Nephron (organoid): Measurements from ENCODE around the gene PDCD2L.

Experiments
- H3K27ac Mint-ChIP-seq, 3 experiments: 2 replicates each; pipeline ENCODE4 v1.8.0; 2020; ENCODE audit warnings: mixed read lengths in 3 of 3, mild to moderate bottlenecking in 2 of 3, moderate library complexity in 1 of 3
- H3K27me3 Mint-ChIP-seq: 2 replicates; pipeline ENCODE4 v1.8.0; 2021; ENCODE audit warnings: low read depth, mild to moderate bottlenecking, moderate library complexity, mixed read lengths
- H3K36me3 Mint-ChIP-seq: 2 replicates; pipeline ENCODE4 v1.8.0; 2020; ENCODE audit warnings: low read depth, mixed read lengths
- H3K4me1 Mint-ChIP-seq: 2 replicates; pipeline ENCODE4 v1.8.0; 2020; ENCODE audit warnings: mixed read lengths
- H3K4me3 Mint-ChIP-seq, 3 experiments: 2 replicates each; pipeline ENCODE4 v1.8.0; 2020; ENCODE audit warnings: mild to moderate bottlenecking in 3 of 3, mixed read lengths in 3 of 3, moderate library complexity in 2 of 3
- H3K9me3 Mint-ChIP-seq: 2 replicates; pipeline ENCODE4 v1.8.0; 2020; ENCODE audit warnings: mixed read lengths
- TF ChIP-seq, protein P1 (sequence below), 3 experiments: fragments of 200-600 bp; sonication (generic); IDR thresholded peaks; one replicate each; pipeline ENCODE4 v1.5.0; 2021; ENCODE audit warnings: antibody characterized with exemption in 3 of 3; ENCODE audit not compliant: unreplicated experiment in 3 of 3

PDCD2L gene

DNA sequence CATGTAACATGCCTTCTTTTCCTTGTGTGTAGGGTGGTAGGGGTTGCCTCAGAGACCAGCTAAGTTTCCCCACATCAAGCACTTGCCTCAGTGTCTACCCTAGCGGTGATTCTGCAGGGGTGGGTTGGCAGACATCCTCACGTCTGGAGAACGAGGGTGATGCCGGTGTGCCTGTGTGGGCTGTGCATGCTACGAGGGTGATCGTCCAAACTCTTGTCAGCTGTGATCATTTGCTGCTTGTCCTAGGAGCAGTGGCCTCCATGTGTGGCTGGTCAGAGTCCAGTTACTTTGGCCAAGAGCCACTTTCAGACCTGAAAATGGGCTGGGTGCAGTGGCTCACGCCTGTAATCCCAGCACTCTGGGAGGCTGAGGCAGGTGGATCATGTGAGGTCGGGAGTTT is 34.1 kb upstream of the PDCD2L start:
- TF ChIP-seq, protein P1, sequence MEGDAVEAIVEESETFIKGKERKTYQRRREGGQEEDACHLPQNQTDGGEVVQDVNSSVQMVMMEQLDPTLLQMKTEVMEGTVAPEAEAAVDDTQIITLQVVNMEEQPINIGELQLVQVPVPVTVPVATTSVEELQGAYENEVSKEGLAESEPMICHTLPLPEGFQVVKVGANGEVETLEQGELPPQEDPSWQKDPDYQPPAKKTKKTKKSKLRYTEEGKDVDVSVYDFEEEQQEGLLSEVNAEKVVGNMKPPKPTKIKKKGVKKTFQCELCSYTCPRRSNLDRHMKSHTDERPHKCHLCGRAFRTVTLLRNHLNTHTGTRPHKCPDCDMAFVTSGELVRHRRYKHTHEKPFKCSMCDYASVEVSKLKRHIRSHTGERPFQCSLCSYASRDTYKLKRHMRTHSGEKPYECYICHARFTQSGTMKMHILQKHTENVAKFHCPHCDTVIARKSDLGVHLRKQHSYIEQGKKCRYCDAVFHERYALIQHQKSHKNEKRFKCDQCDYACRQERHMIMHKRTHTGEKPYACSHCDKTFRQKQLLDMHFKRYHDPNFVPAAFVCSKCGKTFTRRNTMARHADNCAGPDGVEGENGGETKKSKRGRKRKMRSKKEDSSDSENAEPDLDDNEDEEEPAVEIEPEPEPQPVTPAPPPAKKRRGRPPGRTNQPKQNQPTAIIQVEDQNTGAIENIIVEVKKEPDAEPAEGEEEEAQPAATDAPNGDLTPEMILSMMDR (IDR thresholded peaks at IDR 0.05; ENCODE audit: unreplicated experiment in 3 of 3): no peak
- H3K27ac Mint-ChIP-seq: no peak overlapping the region
- peak overlapping the region in 1 of 3 experiments; percentile 22 for H3K4me3 Mint-ChIP-seq
- H3K36me3 Mint-ChIP-seq: peaks cover 50% of the 10 kb centered on the region
- no peaks in the 10 kb centered on the region for H3K9me3 Mint-ChIP-seq
- H3K27me3 Mint-ChIP-seq: peaks cover 5% of the 10 kb centered on the region
- H3K4me1 Mint-ChIP-seq: peaks cover 24% of the 10 kb centered on the region

DNA sequence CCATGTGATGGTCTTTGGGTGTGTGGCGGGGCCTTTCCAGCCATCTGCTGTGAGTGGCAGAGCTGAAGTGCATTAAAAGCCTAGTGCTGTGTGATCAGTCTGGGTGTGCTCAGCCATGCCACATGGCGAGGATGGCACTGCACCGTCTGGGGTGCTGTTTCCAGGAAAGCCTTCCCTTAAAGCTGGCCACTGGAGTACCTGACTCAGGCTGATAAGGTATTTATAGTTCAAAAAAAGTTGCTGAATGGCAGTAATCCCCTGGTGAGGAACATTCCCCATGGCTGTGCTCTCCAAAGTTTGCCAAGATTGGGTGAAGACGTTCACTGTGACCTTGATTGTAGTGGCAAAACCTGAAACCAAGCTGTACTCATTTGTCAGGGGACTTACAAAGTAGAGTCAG is 33.2 kb upstream of the PDCD2L start:
- peaks cover 17% of the 10 kb centered on the region for H3K4me1 Mint-ChIP-seq
- TF ChIP-seq, protein P1 (IDR thresholded peaks at IDR 0.05; ENCODE audit: unreplicated experiment in 3 of 3): no peak
- H3K4me3 Mint-ChIP-seq: no peak overlapping the region
- no peaks in the 10 kb centered on the region for H3K9me3 Mint-ChIP-seq
- H3K36me3 Mint-ChIP-seq: peaks cover 55% of the 10 kb centered on the region
- H3K27ac Mint-ChIP-seq: no peak overlapping the region
- no peaks in the 10 kb centered on the region for H3K27me3 Mint-ChIP-seq

DNA sequence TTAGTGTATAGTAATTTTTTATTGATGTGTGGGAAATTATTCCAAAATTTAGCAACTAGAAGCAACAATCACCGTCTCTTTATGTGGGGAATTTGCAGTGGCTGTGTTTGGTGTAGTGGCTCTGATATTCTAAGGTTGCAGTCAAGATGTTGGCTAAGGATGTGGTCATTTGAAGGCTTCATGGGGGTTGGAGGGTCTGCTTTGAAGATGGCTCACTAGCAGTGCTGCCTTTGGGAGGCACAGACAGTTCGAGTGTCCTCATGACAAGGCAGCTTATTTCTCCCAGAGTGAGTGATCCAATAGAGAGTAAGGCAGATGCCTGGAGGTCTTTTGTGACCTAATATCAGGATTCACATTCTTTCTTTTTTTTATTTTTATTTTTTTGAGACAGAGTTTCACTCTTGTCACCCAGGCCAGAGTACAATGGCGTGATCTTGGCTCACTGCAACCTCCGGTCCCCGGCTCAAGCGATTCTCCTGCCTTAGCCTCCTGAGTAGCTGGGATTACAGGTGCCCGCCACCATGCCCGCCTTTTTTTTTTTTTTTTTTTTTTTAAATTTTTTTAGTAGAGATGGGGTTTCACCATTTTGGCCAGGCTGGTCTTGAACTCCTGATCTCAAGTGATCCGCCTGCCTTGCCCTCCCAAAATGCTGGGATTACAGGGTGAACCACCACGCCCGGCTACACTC is 30.5 kb upstream of the PDCD2L start:
- Mint-ChIP-seq H3K27ac (peak overlapping the region in 1 of 3 experiments; percentile 51), H3K4me1 (no peaks in the 10 kb centered on the region), H3K9me3 (no peaks in the 10 kb centered on the region), H3K27me3 (no peaks in the 10 kb centered on the region), H3K4me3 (no peak overlapping the region), H3K36me3 (peaks cover 53% of the 10 kb centered on the region)
- TF ChIP-seq, protein P1 (IDR thresholded peaks at IDR 0.05; ENCODE audit: unreplicated experiment in 3 of 3): no peak

DNA sequence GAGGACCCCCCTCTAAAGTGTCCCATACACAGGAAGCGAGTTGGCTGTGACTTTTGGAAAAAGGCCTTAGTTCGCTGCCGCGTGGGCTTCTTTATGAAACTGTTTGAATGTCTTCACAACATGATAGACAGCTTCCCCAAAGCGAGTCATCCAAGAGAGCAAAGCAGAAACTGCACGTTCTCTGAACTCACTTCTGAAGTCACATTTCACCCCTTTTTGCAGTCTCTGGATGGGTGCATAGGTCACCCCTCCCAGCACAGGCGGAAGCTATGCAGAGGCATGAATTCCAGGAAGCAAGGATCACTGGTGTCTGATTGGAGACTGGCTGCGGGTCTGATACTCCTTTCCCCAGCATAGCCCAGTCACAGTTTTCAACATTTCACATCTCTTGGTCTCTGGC is 28.6 kb upstream of the PDCD2L start:
- Mint-ChIP-seq H3K27ac (no peak overlapping the region), H3K27me3 (no peaks in the 10 kb centered on the region), H3K4me3 (no peak overlapping the region), H3K4me1 (no peaks in the 10 kb centered on the region), H3K36me3 (peaks cover 48% of the 10 kb centered on the region), H3K9me3 (no peaks in the 10 kb centered on the region)
- TF ChIP-seq, protein P1 (IDR thresholded peaks at IDR 0.05; ENCODE audit: unreplicated experiment in 3 of 3): no peak

DNA sequence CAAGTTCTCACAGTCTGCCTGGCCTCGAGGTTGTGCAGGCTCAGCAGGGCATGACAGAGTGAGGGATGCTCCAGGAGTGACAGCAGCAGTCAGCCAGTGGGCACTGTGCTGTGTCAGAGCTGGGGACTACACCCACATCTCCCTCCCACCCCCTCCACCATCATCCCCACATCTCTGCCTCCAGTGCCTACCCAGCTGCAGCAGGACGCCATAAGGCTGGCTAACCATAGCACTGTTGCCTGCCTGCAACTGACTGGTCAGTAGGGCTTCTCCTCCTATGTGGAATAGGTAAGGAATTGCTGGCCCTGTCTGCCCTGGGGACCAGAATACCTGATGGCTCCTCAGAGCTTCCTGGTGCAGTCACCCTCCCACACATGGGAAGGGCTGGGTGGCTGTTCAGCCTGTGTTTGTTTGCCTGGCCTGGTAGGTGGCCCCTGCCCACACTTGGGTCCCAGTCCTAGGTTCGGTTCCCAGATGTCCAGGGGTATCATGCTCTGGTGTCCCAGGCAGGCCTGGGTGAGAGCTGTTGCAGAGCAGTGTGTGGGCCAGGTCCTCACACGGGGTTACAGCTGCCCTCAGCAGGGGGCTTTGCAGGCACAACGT is 23.5 kb upstream of the PDCD2L start:
- peaks cover 65% of the 10 kb centered on the region for H3K36me3 Mint-ChIP-seq
- H3K27ac Mint-ChIP-seq: no peak overlapping the region
- H3K4me3 Mint-ChIP-seq: no peak overlapping the region
- TF ChIP-seq, protein P1 (IDR thresholded peaks at IDR 0.05; ENCODE audit: unreplicated experiment in 3 of 3): no peak
- no peaks in the 10 kb centered on the region for H3K4me1 Mint-ChIP-seq
- H3K9me3 Mint-ChIP-seq: no peaks in the 10 kb centered on the region
- no peaks in the 10 kb centered on the region for H3K27me3 Mint-ChIP-seq
